Stimulated activated effector memory CD8-positive, alpha-beta T cell treated with anti-CD3 and anti-CD28 coated beads, Interleukin-12 subunit alpha, Interleukin-12 subunit beta, amount 100 ng/mL, for 72 hours (primary cell): ENCODE measurements around the gene MDH2.
"Not testable (repeated sequence)": the region's sequence is repeated elsewhere in the genome, so short reads cannot be mapped to it uniquely, and the experiment has no call there.

Experiments
- ATAC-seq: fragments of 150-1000 bp; cut with Tn5 transposase; 2 replicates; pipeline ENCODE4 v1.10.0; 2021
- DNase-seq, 2 donors: peaks; one replicate each; pipeline ENCODE4 v3.0.0; 2021 to 2022; ENCODE audit warnings: low spot score in 2 of 2
- H3K27ac Mint-ChIP-seq: one replicate; pipeline ENCODE4 v1.8.0; 2022; ENCODE audit warnings: mild to moderate bottlenecking, mixed read lengths
- H3K36me3 Mint-ChIP-seq: one replicate; pipeline ENCODE4 v1.8.0; 2022; ENCODE audit warnings: mild to moderate bottlenecking, mixed read lengths
- H3K4me1 Mint-ChIP-seq: one replicate; pipeline ENCODE4 v1.8.0; 2022; ENCODE audit warnings: mixed read lengths
- H3K4me3 Mint-ChIP-seq: one replicate; pipeline ENCODE4 v1.8.0; 2022; ENCODE audit warnings: mild to moderate bottlenecking, mixed read lengths
- H3K9me3 Mint-ChIP-seq: one replicate; pipeline ENCODE4 v1.8.0; 2022; ENCODE audit warnings: mixed read lengths

The MDH2 gene

GRCh38 chr7:76047811-76048667, at the start of gene MDH2, which contains the start of gene STYXL1:
Gene MDH2 (plus strand): TSS chr7:76048106. CDS start chr7:76048161, 55 bp downstream.
Gene STYXL1 (minus strand): TSS chr7:76048000. CDS start chr7:76030523, 17,477 bp downstream.
- H3K4me1 Mint-ChIP-seq: peaks cover 46% of the 10 kb centered on the region
- DNase-seq (peak; percentile 84 to 94), ATAC-seq (peak; percentile 98)
- H3K9me3 Mint-ChIP-seq: peaks cover 3% of the 10 kb centered on the region
- peaks cover 50% of the 10 kb centered on the region for H3K36me3 Mint-ChIP-seq
- H3K27ac Mint-ChIP-seq: peak within 1 kb of the TSS; percentile 100
- H3K4me3 Mint-ChIP-seq: peak within 1 kb of the TSS; percentile 97

GRCh38 chr7:76000566-76000965, 47.3 kb upstream of the MDH2 start:
- no peak overlapping the region for H3K4me3 Mint-ChIP-seq

GRCh38 chr7:76002139-76002538, 45.8 kb upstream of the MDH2 start:
- Mint-ChIP-seq H3K4me1 (peaks cover 6% of the 10 kb centered on the region), H3K36me3 (peaks cover 26% of the 10 kb centered on the region), H3K9me3 (no peaks in the 10 kb centered on the region), H3K4me3 (no peak overlapping the region), H3K27ac (no peak overlapping the region)
- DNase-seq: no peak
- ATAC-seq: no peak

More at GRCh38 chr7:76000566-76000965, 47.3 kb upstream of the MDH2 start:
- Mint-ChIP-seq H3K4me1 (peaks cover 12% of the 10 kb centered on the region), H3K27ac (no peak overlapping the region), H3K36me3 (peaks cover 28% of the 10 kb centered on the region), H3K9me3 (no peaks in the 10 kb centered on the region)
- ATAC-seq (no peak), DNase-seq (no peak)

- no peaks in the 10 kb centered on the region for H3K4me1 Mint-ChIP-seq
- no peak overlapping the region for H3K4me3 Mint-ChIP-seq
- DNase-seq (no peak), ATAC-seq (peak; percentile 61)
- peaks cover 26% of the 10 kb centered on the region for H3K36me3 Mint-ChIP-seq
- H3K27ac Mint-ChIP-seq: no peak overlapping the region
- H3K9me3 Mint-ChIP-seq: no peaks in the 10 kb centered on the region
Observed at GRCh38 chr7:76002822-76003221, 45.1 kb upstream of the MDH2 start.

GRCh38 chr7:76003351-76003750, 44.6 kb upstream of the MDH2 start:
- no peaks in the 10 kb centered on the region for H3K9me3 Mint-ChIP-seq
- no peak overlapping the region for H3K27ac Mint-ChIP-seq
- no peak for DNase-seq
- ATAC-seq: no peak
- peaks cover 30% of the 10 kb centered on the region for H3K36me3 Mint-ChIP-seq
- no peak overlapping the region for H3K4me3 Mint-ChIP-seq
- peaks cover 4% of the 10 kb centered on the region for H3K4me1 Mint-ChIP-seq

- not testable (repeated sequence) for H3K27ac Mint-ChIP-seq, H3K9me3 Mint-ChIP-seq, H3K4me3 Mint-ChIP-seq, ATAC-seq, DNase-seq
- H3K4me1 Mint-ChIP-seq: peaks cover 21% of the 10 kb centered on the region
- H3K36me3 Mint-ChIP-seq: peaks cover 42% of the 10 kb centered on the region
Observed at GRCh38 chr7:76005004-76005403, 42.9 kb upstream of the MDH2 start.

- Mint-ChIP-seq H3K27ac (peak overlapping the region; percentile 80), H3K36me3 (peaks cover 38% of the 10 kb centered on the region), H3K4me3 (peak overlapping the region; percentile 51), H3K9me3 (no peaks in the 10 kb centered on the region), H3K4me1 (peaks cover 25% of the 10 kb centered on the region)
- ATAC-seq: peak; percentile 80
- peak in 1 of 2 donors; percentile 68 for DNase-seq
Observed at GRCh38 chr7:76008156-76008687, 39.7 kb upstream of the MDH2 start.

- no peak for DNase-seq
- no peak for ATAC-seq
- Mint-ChIP-seq H3K36me3 (peaks cover 31% of the 10 kb centered on the region), H3K4me1 (peaks cover 25% of the 10 kb centered on the region), H3K27ac (peak overlapping the region; percentile 80), H3K9me3 (no peaks in the 10 kb centered on the region), H3K4me3 (peak overlapping the region; percentile 51)
Observed at GRCh38 chr7:76009672-76010600, 38.0 kb upstream of the MDH2 start.

- H3K36me3 Mint-ChIP-seq: peaks cover 31% of the 10 kb centered on the region
- H3K4me1 Mint-ChIP-seq: peaks cover 25% of the 10 kb centered on the region
- DNase-seq: no peak
- no peak overlapping the region for H3K27ac Mint-ChIP-seq
- no peak for ATAC-seq
- H3K4me3 Mint-ChIP-seq: no peak overlapping the region
- no peaks in the 10 kb centered on the region for H3K9me3 Mint-ChIP-seq
Observed at GRCh38 chr7:76011442-76011861, 36.5 kb upstream of the MDH2 start.

- H3K9me3 Mint-ChIP-seq: no peaks in the 10 kb centered on the region
- ATAC-seq (no peak), DNase-seq (no peak)
- H3K27ac Mint-ChIP-seq: no peak overlapping the region
- H3K4me3 Mint-ChIP-seq: no peak overlapping the region
- H3K4me1 Mint-ChIP-seq: peaks cover 10% of the 10 kb centered on the region
- peaks cover 42% of the 10 kb centered on the region for H3K36me3 Mint-ChIP-seq
Observed at GRCh38 chr7:76016191-76016947, 31.5 kb upstream of the MDH2 start.

- H3K36me3 Mint-ChIP-seq: peaks cover 48% of the 10 kb centered on the region
- H3K4me1 Mint-ChIP-seq, H3K27ac Mint-ChIP-seq, H3K9me3 Mint-ChIP-seq, DNase-seq, ATAC-seq, H3K4me3 Mint-ChIP-seq: not testable (repeated sequence)
Observed at GRCh38 chr7:76018520-76018919, 29.4 kb upstream of the MDH2 start.

GRCh38 chr7:76020031-76020714, 27.7 kb upstream of the MDH2 start:
- DNase-seq (peak; percentile 64 to 87), ATAC-seq (peak; percentile 66)
- peaks cover 10% of the 10 kb centered on the region for H3K4me1 Mint-ChIP-seq
- H3K4me3 Mint-ChIP-seq: peak overlapping the region; percentile 16
- H3K27ac Mint-ChIP-seq: no peak overlapping the region
- no peaks in the 10 kb centered on the region for H3K9me3 Mint-ChIP-seq
- H3K36me3 Mint-ChIP-seq: peaks cover 57% of the 10 kb centered on the region

- Mint-ChIP-seq H3K4me1 (peaks cover 10% of the 10 kb centered on the region), H3K36me3 (peaks cover 75% of the 10 kb centered on the region), H3K9me3 (no peaks in the 10 kb centered on the region), H3K27ac (peak overlapping the region; percentile 27), H3K4me3 (no peak overlapping the region)
- ATAC-seq (no peak), DNase-seq (no peak)
Observed at GRCh38 chr7:76022026-76022780, 25.7 kb upstream of the MDH2 start.
